GM12864 (cell line): ENCODE data around the gene GGA1.

Source experiments
- DNase-seq: peaks from one replicate; pipeline ENCODE4 v3.0.0-alpha.2; 2011; ENCODE audit warnings: low read depth
- H3K4me3 ChIP-seq: 2 replicates; pipeline ENCODE4 v1.5.1; 2011; ENCODE audit warnings: mild to moderate bottlenecking, low read depth, low read length, control low read depth
- CTCF ChIP-seq: IDR thresholded peaks from 2 replicates; pipeline ENCODE4 v1.5.1; 2011; ENCODE audit warnings: low read depth, mild to moderate bottlenecking, moderate library complexity, low read length, control low read depth, inconsistent platforms; ENCODE audit errors: missing control alignments

GGA1 gene

GRCh38 chr22:37677493-37677974 lies 68.9 kb downstream of the GGA1 start:
- peak overlapping the region; percentile 78 for H3K4me3 ChIP-seq
- DNase-seq: no peak
- no peak for TF ChIP-seq CTCF

- TF ChIP-seq CTCF: no peak
- DNase-seq: no peak
Measured at GRCh38 chr22:37678372-37678771, 69.7 kb downstream of the GGA1 start.

GRCh38 chr22:37679670-37680069 lies 71.0 kb downstream of the GGA1 start:
- DNase-seq: no peak
- no peak for TF ChIP-seq CTCF
- no peak overlapping the region for H3K4me3 ChIP-seq

More at GRCh38 chr22:37678372-37678771, 69.7 kb downstream of the GGA1 start:
- H3K4me3 ChIP-seq: no peak overlapping the region

GRCh38 chr22:37680191-37680851 lies 71.7 kb downstream of the GGA1 start:
- DNase-seq: no peak
- no peak overlapping the region for H3K4me3 ChIP-seq
- no peak for TF ChIP-seq CTCF

GRCh38 chr22:37681001-37681424 lies 72.4 kb downstream of the GGA1 start:
- no peak for DNase-seq
- TF ChIP-seq CTCF: no peak
- H3K4me3 ChIP-seq: no peak overlapping the region

- DNase-seq: no peak
- TF ChIP-seq CTCF: peak; percentile 94
- no peak overlapping the region for H3K4me3 ChIP-seq
Measured at GRCh38 chr22:37681556-37682049, 73.0 kb downstream of the GGA1 start.
